G401 (cell line): ENCODE data around the gene AKR1D1. TPM values are rescaled to one million over a fixed set of nuclear protein-coding genes. Genes with fewer than 3 reads are reported as not detected.
"Not testable (repeated sequence)": the region's sequence is repeated elsewhere in the genome, so short reads cannot be mapped to it uniquely, and the experiment has no call there.

Source experiments
- DNase-seq: peaks from one replicate; pipeline ENCODE4 v3.0.0-alpha.2; 2015; ENCODE audit warnings: low spot score
- in situ Hi-C: cut with HindIII; loops from 2 replicates; pipeline ENCODE4 v1.10.0; 2016; ENCODE audit warnings: low sequenced_read_pairs, mixed read lengths
- total RNA-seq: library from RNA; depleted of rRNA; stranded (reverse); fragments of >200 nt; shearing (Covaris generic); gene quantifications from 2 replicates; pipeline ENCODE4 v1.2.3, GENCODE V29; 2014

AKR1D1 gene
- total RNA-seq, 1 experiment from 2014 or later, result not detected

DNA sequence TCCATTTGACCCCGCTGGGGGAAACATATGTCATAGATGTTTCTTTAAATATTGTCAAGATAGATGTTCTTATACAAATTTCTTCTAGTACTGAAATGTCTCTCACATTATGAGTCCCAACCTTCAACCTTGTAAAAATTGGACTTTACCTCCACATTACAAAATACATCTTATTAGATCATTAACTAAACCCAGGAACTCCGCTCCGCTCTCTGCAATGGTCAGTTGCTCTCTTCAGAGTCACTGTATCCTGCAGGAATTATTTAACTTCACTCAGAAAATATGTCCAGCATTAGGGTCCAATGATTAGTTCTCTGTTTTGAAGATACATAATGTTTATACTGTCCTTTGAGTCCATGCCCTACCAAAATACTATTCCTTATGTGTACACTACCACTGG, 8.5 kb upstream of the AKR1D1 start:
- in situ Hi-C loops, result no loop called here
- no peak for DNase-seq

GRCh38 chr7:138070908-138071307, 5.4 kb upstream of the AKR1D1 start:
- in situ Hi-C loops, result no loop called here
- no peak for DNase-seq

GRCh38 chr7:138072726-138073125, 3.5 kb upstream of the AKR1D1 start:
- in situ Hi-C loops, result no loop called here
- DNase-seq, result no peak

DNA sequence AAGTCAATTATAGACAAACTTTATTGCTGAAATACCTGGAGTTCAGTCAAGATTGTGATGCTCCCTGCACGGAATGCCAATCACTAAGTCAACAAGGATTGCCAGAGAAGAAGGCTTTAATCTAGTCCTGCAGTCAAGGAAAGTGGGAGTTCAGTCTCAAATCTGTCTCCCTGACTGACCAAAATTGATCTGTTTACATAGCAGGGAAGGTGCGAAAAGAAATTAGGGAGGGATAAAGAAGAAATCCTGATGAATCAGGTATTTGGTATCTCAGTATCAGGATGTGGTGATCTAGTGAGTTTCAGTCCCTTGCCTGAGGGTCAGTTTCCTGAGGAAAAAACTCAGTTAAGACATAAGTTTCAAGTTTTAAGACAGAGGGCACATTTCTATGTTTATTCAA, 2.1 kb upstream of the AKR1D1 start:
- in situ Hi-C loops, result no loop called here
- DNase-seq, result no peak

DNA sequence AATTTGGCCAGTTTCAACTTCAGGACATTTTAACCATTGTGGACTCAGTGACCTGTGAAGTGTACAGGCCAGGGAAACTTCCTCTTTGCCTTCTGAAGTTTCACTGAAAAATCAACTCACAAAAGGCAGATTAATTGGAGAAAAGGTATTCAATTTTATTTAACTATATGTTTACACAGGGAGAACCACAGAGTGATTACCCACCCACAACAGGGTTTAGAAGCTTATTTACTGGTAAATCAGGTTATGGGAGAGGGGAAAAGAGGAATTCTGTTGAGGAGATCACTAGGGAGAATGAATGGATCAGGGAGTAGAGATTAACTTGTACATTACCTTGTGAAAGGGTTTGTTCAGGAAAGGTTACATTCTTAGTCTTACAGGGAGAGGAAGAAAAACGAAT, 1.7 kb upstream of the AKR1D1 start:
- no peak for DNase-seq
- in situ Hi-C loops, result no loop called here

DNA sequence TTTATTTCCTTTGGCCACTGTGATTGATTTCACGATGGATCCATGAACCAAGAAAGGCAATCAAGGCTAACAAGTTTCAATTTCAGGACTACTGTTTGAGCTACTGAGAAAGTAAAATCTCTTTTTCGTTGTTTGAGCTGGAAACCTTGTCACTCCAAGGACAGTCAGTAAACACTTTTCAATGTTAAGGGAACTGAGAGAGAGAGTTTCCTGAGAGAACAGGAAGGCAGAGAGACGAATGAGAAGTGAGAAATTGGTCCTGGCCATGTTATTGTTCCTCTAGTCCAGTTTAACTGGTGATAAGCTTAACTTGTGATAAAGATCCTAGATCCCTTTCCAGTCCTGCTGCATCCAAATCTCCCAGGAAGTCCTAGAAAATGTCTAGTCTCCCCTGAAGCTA, 909 bp upstream of the AKR1D1 start:
- DNase-seq, result no peak
- in situ Hi-C loops, result no loop called here

DNA sequence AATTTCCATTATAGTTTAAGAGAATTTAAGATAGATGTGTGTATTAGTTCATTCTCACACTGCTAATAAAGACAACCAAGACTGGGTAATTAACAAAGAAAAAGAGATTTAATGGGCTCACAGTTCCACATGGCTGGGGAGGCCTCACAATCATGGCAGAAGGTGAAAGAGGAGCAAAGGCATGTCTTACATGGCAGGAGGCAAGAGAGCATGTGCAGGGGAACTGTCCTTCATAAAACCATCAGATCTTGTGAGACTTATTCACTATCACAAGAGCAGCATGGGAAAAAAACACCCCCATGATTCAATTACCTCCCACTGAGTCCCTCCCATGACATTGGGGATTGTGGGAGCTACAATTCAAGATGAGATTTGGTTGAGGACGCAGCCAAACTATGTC, 473 bp upstream of the AKR1D1 start:
- DNase-seq, in situ Hi-C loops: not testable (repeated sequence)

DNA sequence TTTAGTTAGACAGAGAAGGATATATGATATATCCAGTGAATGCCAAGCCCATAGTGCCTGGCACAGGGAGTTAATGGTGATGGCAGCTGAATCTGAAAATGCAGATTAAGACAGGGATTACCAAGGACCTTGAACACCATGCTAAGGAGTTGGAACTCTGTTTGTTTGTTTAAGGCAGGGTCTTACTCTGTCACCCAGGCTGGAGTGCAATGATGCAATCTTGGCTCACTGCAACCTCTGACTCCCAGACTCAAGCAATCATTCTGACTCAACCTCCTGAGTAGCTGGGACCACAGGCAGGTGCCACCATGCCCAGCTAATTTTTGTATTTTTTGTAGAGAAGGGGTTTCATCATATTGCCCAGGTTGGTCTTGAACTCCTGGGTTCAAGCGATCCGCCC, 1.6 kb downstream of the AKR1D1 start:
- no peak for DNase-seq
- in situ Hi-C loops, result no loop called here

DNA sequence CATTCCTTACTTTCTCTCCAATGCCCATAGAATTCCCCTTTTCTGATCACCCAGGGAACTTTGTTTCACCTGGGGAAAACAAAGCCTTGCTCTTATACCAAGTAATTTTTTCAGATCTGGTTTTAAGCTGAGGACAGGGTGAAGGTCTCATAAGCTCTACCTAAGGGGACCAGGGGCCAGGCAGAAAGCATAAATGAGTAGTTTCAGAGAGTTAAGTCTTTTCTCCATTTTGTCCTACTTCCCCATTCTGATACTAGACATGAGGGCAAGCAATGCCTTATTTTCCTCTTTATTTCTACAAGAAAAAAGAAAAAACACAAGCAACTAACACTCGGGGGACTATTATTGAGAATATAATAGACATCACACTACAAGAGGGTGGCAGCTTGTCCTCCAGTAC, 2.9 kb downstream of the AKR1D1 start:
- in situ Hi-C loops, result no loop called here
- DNase-seq, result no peak

DNA sequence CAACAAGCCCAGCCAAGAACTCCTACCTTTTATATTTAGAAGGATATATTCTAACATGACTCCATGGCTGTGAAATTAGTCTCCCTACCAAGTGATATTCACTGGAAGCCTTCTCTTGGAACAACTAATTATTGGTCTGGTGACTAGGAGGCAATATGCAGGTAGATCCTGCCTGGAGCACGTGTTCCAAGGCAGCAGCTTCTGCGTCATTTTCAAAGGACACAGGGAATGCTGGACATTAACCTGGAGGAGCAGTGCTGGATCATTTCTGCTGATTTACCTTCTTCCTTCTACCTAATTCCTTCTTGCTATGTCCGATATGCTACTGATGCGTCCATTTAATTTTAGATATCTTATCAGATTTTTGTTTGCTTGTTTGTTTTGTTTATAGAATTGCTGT, 5.6 kb downstream of the AKR1D1 start:
- in situ Hi-C loops, result no loop called here
- no peak for DNase-seq

DNA sequence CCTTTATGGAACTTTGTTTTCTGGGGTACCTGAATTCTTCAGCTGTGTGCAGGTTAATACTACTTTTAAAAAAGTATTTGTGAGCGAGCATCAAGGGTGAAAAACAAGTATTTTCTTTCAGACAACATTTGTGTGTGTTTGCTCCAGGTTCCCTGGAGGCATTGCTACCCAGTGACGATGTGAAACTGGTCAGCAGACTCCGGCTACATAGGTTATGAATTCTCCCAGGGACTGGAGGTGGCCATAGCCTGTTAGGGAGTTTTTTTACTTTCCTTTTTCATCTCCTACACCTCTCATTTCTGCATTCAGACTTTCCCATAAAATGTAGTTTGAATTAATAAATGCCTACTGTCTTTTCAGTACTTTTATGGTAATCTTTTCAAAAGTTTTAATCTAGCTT, 7.6 kb downstream of the AKR1D1 start:
- DNase-seq, result no peak
- in situ Hi-C loops, result no loop called here

- no peak for DNase-seq
- in situ Hi-C loops, result no loop called here
These were observed 10.5 kb downstream of the AKR1D1 start for GRCh38 chr7:138086563-138087270.

GRCh38 chr7:138089080-138089901, 13.0 kb downstream of the AKR1D1 start:
- no peak for DNase-seq
- in situ Hi-C loops, result no loop called here

DNA sequence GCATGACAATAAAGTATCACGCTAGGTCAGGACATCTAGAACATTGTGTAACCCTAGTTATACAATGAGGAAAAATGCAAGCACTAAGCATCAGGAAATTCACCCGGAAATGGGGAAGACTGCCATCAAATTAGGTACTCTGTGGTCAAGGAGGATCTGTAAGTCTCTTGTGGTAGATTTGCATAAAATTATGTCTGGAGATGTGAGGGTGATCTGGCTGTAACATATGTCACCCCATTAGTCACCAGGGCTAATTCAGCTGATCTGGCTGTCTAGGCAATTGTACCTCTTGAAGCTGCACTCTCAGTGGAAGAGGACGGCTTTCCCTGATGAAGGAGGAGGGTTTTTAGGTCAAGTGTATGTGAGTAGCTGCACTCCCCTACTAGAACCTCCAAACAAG, 14.8 kb downstream of the AKR1D1 start:
- no peak for DNase-seq
- in situ Hi-C loops, result no loop called here

- DNase-seq, in situ Hi-C loops: not testable (repeated sequence)
These were observed 15.6 kb downstream of the AKR1D1 start for GRCh38 chr7:138091840-138092239.

DNA sequence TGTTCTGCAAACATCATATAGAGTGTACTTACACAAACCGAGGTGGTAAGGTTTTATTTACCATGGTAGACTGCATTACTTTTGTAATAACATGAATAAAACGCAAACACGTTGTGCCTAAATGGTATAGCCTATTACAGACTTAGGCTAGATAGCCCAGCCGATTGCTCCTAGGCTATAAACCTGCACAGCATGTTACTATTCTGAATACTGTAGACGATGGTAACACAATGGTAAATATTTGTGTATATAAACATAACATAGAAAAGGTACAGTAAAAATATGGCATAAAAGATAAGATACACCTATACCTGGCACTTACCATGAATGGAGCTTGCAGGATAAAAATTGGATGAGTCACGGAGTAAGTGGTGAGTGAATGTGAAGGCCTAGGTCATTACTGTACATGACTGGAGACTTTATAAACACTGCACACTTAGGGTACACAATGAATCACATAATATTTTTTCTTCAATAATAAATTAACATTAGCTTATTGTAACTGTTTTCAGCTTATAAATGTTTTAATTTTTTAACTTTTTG, 16.3 kb downstream of the AKR1D1 start:
- in situ Hi-C loops, result no loop called here
- DNase-seq, result no peak

- in situ Hi-C loops, result no loop called here
These were observed 20.0 kb downstream of the AKR1D1 start for GRCh38 chr7:138095972-138096935.

DNA sequence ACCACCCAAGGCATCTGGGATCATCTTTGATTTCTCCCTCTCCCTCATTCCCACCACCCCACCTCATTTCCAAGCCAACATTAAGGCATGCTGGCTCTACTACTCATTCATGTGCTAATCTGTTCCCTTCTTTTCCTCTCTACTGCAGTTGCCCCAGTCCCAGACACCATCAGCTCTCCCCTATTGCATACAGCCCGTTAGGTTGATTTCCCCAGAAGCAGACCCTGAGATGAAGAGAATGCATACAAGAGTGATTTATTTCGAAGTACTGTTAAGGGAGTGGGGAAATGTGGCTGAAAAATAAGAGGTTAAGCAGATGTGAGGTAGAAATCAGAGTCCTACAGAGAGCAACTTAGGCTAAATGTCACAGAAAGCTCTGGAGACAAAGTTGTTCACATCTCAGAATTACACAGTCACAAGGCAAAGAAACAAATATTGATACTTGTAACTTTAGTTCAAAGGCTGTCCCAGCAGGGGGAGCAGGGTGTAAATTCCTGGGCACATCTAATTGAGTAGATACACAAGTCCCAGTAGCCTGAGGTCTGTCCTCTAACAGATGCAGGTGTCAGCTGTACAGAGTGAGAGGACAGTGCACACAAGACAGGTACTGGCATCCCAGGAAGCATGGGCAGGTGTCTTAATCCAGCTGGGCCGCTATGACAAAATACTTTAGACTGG, 20.9 kb downstream of the AKR1D1 start:
- in situ Hi-C loops, result no loop called here

More at GRCh38 chr7:138095972-138096935, 20.0 kb downstream of the AKR1D1 start:
- no peak for DNase-seq

DNA sequence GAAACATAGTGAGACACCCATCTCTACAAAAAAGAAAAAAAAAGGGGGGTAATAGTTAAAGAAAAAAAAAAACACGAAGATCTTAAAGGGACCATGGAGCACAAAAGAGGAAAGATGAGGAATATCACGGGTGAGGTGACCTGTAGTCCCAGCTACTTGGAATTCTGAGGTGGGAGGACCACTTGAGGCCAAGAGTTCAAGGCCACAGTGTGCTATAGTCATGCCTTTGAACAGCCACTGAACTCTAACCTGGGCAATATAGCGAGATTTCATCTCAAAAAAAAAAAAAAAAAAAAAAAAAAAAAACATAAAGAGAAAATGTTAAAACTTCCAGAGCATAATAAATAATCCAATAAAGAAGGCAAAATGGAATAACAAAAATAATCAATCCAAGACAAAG, 23.6 kb downstream of the AKR1D1 start:
- in situ Hi-C loops, result no loop called here

More for the DNA sequence above, 20.9 kb downstream of the AKR1D1 start:
- DNase-seq, result no peak

More for the DNA sequence above, 23.6 kb downstream of the AKR1D1 start:
- no peak for DNase-seq
